NCI-H146 treated with DMSO at 0.1 percent for 48 hours (cell line): ENCODE data around the gene MUC5AC.
"Not testable (repeated sequence)": the region's sequence is repeated elsewhere in the genome, so short reads cannot be mapped to it uniquely, and the experiment has no call there.

Experiments used
- DNase-seq: peaks from one replicate; lab custom pipeline; 2025; ENCODE audit not compliant: unreplicated experiment; lab: John Stamatoyannopoulos, UW

MUC5AC gene

GRCh38 chr11:1148752-1149180, 9.0 kb upstream of the MUC5AC start:
- no peak for DNase-seq

- no peak for DNase-seq
Measured at GRCh38 chr11:1149545-1149944, 8.2 kb upstream of the MUC5AC start.

GRCh38 chr11:1150116-1150515, 7.6 kb upstream of the MUC5AC start:
- no peak for DNase-seq

GRCh38 chr11:1150769-1151365, 6.9 kb upstream of the MUC5AC start:
- DNase-seq = no peak

- DNase-seq = no peak
Measured at GRCh38 chr11:1151366-1152315, 6.1 kb upstream of the MUC5AC start.

GRCh38 chr11:1152316-1153104, 5.2 kb upstream of the MUC5AC start:
- no peak for DNase-seq

- DNase-seq = no peak
Measured at GRCh38 chr11:1153105-1153950, 4.4 kb upstream of the MUC5AC start.

- no peak for DNase-seq
Measured at GRCh38 chr11:1153951-1154493, 3.7 kb upstream of the MUC5AC start.

GRCh38 chr11:1154656-1155055, 3.1 kb upstream of the MUC5AC start:
- not testable (repeated sequence) for DNase-seq

GRCh38 chr11:1155274-1155693, 2.5 kb upstream of the MUC5AC start:
- no peak for DNase-seq

- no peak for DNase-seq
Measured at GRCh38 chr11:1156506-1157340, 1.0 kb upstream of the MUC5AC start.

GRCh38 chr11:1157341-1157644, 460 bp upstream of the MUC5AC start:
- no peak for DNase-seq

- DNase-seq = no peak
Measured at GRCh38 chr11:1158681-1159487, 1.1 kb downstream of the MUC5AC start.

- DNase-seq = not testable (repeated sequence)
Measured at GRCh38 chr11:1159488-1160220, 1.9 kb downstream of the MUC5AC start.

GRCh38 chr11:1160231-1161101, 2.7 kb downstream of the MUC5AC start:
- DNase-seq = no peak

- DNase-seq = no peak
Measured at GRCh38 chr11:1161410-1162137, 3.8 kb downstream of the MUC5AC start.

GRCh38 chr11:1162138-1162475, 4.4 kb downstream of the MUC5AC start:
- DNase-seq = no peak
